ENCODE results near the gene ERMAP.

DNA sequence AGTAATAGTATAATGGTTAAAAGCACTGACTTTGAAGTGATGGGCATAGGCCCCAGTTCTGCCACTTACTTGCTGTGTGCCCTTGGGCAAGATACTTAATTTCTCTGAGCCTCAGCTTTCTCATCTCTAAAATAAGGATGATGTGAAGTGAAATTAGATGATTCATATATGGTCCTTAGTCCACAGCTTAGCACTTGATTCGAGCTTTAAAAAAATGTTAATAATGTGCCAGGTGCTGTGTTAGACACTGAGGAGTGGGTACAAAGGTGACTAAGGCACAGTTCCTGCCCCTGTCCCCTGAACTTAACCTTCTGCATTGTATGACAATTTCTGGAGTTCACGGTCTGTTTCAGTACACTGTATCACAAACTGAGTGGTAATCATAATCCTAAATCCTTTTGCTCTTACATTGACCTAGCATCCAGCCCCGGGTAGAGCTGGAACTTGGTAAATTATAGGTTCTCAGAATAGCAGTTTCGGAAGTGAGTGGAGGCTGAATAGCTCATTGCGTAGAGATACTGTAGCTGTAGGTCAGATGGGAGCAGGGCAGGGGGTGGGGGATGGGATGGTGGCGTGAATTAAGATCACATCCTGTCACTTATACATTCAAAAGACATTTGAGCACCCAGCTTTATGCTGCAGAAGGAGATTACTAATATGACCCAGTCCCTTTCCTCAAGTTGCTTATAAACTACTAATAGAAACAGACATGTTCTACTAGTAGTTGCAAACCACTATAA, 31.0 kb downstream of the ERMAP start:
- TF ChIP-seq, protein P1, sequence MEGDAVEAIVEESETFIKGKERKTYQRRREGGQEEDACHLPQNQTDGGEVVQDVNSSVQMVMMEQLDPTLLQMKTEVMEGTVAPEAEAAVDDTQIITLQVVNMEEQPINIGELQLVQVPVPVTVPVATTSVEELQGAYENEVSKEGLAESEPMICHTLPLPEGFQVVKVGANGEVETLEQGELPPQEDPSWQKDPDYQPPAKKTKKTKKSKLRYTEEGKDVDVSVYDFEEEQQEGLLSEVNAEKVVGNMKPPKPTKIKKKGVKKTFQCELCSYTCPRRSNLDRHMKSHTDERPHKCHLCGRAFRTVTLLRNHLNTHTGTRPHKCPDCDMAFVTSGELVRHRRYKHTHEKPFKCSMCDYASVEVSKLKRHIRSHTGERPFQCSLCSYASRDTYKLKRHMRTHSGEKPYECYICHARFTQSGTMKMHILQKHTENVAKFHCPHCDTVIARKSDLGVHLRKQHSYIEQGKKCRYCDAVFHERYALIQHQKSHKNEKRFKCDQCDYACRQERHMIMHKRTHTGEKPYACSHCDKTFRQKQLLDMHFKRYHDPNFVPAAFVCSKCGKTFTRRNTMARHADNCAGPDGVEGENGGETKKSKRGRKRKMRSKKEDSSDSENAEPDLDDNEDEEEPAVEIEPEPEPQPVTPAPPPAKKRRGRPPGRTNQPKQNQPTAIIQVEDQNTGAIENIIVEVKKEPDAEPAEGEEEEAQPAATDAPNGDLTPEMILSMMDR (conservative IDR thresholded peaks at IDR 0.05) = no peak
- TF ChIP-seq ZFX (IDR thresholded peaks at IDR 0.05) = no peak
